Ovary (tissue), 9 donors: Measurements from ENCODE around the gene CLNK. TPM values are rescaled to one million over a fixed set of nuclear protein-coding genes. Genes with fewer than 3 reads are reported as not detected.
A peak's percentile ranks its signal among the peaks of the same experiment; 100 is the strongest.

Source experiments
- DNase-seq, 5 donors: peaks; one replicate each; pipeline ENCODE4 v3.0.0-alpha.2; 2019 to 2020
- H3K27ac ChIP-seq, 2 donors: fragments of 200-600 bp; one replicate each; pipeline versions ENCODE4 v1.5.1 to v1.8.0; 2019 to 2022
- H3K27me3 ChIP-seq: fragments of 200-600 bp; one replicate; pipeline ENCODE4 v1.8.0; 2022
- H3K36me3 ChIP-seq: fragments of 200-600 bp; sonication (generic); one replicate; pipeline ENCODE4 v1.5.1; 2019
- H3K4me1 ChIP-seq: one replicate; pipeline ENCODE4 v1.8.1; 2013; ENCODE audit warnings: mild to moderate bottlenecking, moderate library complexity; ENCODE audit not compliant: insufficient read depth
- H3K4me3 ChIP-seq: fragments of 200-600 bp; sonication (generic); one replicate; pipeline ENCODE4 v1.5.1; 2017
- H3K9me3 ChIP-seq, 2 donors: fragments of 200-600 bp in 1 of 2; sonication (generic) in 1 of 2; one replicate each; pipeline versions ENCODE4 v1.5.1 to v1.8.1; 2013 to 2019; ENCODE audit warnings: mild to moderate bottlenecking in 1 of 2, moderate library complexity in 1 of 2
- CTCF ChIP-seq, 3 donors: fragments of 450-650 bp in 2 of 3; fragments of 200-600 bp in 1 of 3; IDR thresholded peaks; one replicate each; pipeline versions ENCODE4 v1.5.1 to v1.8.0; 2016 to 2022; ENCODE audit warnings: antibody characterized with exemption in 3 of 3, mild to moderate bottlenecking in 1 of 3
- EP300 ChIP-seq: sonication (generic); formaldehyde crosslinking; IDR thresholded peaks from one replicate; pipeline ENCODE4 v1.6.1; 2017; ENCODE audit warnings: antibody characterized with exemption
- POLR2A ChIP-seq: fragments of 450-650 bp; IDR thresholded peaks from one replicate; pipeline ENCODE4 v1.6.1; 2017; ENCODE audit warnings: antibody characterized with exemption, mild to moderate bottlenecking, moderate library complexity
- WGBS, 3 donors: extraction: QIAGEN DNeasy Blood & Tissue Kit in 1 of 3; methylation state at CpG; one replicate each; pipeline versions ENCODE4 v1.1.5 to v1.1.7; 2013 to 2017; 5-methylcytosine and 5-hydroxymethylcytosine counted together
- intact Hi-C, 4 donors: fragments of 100-400 bp; cut with DNase I; formaldehyde crosslinking; loops; one replicate each; pipeline versions ENCODE4 v1.11.0 to v1.15.1; 2022 to 2023
- polyA plus RNA-seq, 2 donors: library from polyadenylated mRNA; stranded (reverse); fragments of 200-250 nt in 1 of 2; fragments of 350-450 nt in 1 of 2; fragmentation: Illumina TruSeq in 1 of 2; extraction: RNeasy Lipid Tissue Mini Kit (QIAGEN cat#74804) in 1 of 2; gene quantifications; one replicate each; pipeline ENCODE4 v1.2.3, GENCODE V29; 2013 to 2014
- total RNA-seq, 7 donors: library from RNA; depleted of rRNA in 2 of 7; stranded (reverse); fragments of >200 nt in 2 of 7; fragmentation: NEBNext Ultra II Directional in 3 of 7; extraction: Animal tissue kit (Norgen Biotek cat#: 25700) in 3 of 7; gene quantifications; one replicate each; pipeline versions ENCODE4 v1.1.0 to v1.2.4, GENCODE V29; 2016 to 2023
- donor health status: DM: no; HTN: no; CAD: no; lungs with moderate emphysema.
- donor health status: DM: no; HTN: no; CAD: no.
- donor health status: Bipolar disorder and iron deficiency.
- donor health status: DM: yes; HTN: yes; CAD: no.
- donor health status: DM: no; HTN: no; CAD: no.
- donor health status: DM: yes; HTN: yes; CAD: no.

Gene CLNK
- total and polyA plus RNA-seq, 9 donors, result 0.10 to 0.23 (median 0.22) TPM; not detected in 6

DNA sequence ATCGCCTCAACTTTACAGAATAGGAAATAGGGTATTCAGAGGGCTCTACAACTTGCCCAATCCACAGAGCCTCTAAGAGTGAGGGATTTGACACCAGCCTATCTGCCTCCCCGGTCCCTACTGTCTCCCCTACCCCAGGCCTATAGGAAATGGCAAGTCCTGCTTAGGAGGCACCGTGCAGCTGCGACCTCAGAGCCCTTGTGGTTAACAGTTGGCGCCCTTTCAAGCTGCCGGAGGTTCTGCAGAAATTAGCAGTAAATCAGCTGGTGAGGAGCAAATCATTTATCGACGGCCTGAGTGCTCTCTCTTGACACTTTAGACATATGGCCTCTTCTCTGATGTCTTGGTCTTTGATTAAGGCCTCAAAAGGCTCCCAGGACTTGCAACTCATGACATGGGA lies 96.9 kb downstream of the CLNK start:
- H3K27ac ChIP-seq, result no peak overlapping the region
- 56 to 65% (median 63%) methylated on average over 8 of the region's 8 CpGs for WGBS, 3 donors
- H3K27me3 ChIP-seq, result no peaks in the 10 kb centered on the region
- peaks cover 1% of the 10 kb centered on the region for H3K4me1 ChIP-seq
- intact Hi-C loops, result loop anchor here in 1 of 4 donors (10.0 kb wide), 2 partner anchors 127 to 837 kb away; partner anchors contain the start of gene HS3ST1
- no peaks in the 10 kb centered on the region for H3K9me3 ChIP-seq
- DNase-seq, result no peak
- TF ChIP-seq CTCF (IDR thresholded peaks at IDR 0.05) (no peak), EP300 (no peak), POLR2A (no peak)
- no peak overlapping the region for H3K4me3 ChIP-seq
- H3K36me3 ChIP-seq, result no peaks in the 10 kb centered on the region

DNA sequence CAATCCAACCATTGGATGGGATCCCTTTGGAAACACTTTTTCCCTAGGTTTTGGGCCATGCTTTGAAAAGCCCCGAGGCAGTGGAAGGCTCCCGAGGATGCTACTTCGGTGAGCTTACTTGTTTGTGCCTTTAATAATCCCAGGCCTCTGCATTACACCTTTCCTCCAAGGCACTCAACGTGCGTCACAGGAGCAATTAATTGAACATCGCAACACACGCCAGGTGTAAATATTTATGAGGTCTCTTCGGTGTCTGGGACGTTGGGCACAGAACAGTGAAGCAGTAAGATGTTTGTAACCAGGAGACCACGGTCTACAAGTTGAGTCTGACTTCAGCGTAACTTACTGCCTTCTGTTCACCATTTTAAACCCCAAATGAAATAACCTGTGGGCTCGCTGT lies 97.3 kb downstream of the CLNK start:
- intact Hi-C loops, result loop anchor here in 1 of 4 donors (10.0 kb wide), 2 partner anchors 128 to 838 kb away; partner anchors contain the start of gene HS3ST1
- WGBS, 3 donors, result 95 to 96% (median 95%) methylated on average over 12 of the region's 12 CpGs

GRCh38 chr4:10584042-10584441 lies 100.5 kb downstream of the CLNK start:
- WGBS, 3 donors, result 0 to 1% (median 0%) methylated on average over 2 of the region's 2 CpGs
- no peaks in the 10 kb centered on the region for H3K27me3 ChIP-seq
- peak overlapping the region; percentile 20 for H3K4me3 ChIP-seq
- DNase-seq, result peak in 2 of 5 donors; percentile 27 to 41
- H3K36me3 ChIP-seq, result no peaks in the 10 kb centered on the region
- H3K9me3 ChIP-seq, result no peaks in the 10 kb centered on the region
- TF ChIP-seq POLR2A, result no peak
- no peak for TF ChIP-seq EP300
- TF ChIP-seq CTCF (IDR thresholded peaks at IDR 0.05), result no peak
- peaks cover 1% of the 10 kb centered on the region for H3K4me1 ChIP-seq
- intact Hi-C loops, result loop anchor here in 2 of 4 donors (5.0 to 10.0 kb wide), 3 partner anchors 131 to 843 kb away; partner anchors contain the start of gene HS3ST1 (in 2 of the 2)
- peak overlapping the region in 1 of 2 donors; percentile 6 for H3K27ac ChIP-seq

More for the DNA sequence above, 97.3 kb downstream of the CLNK start:
- DNase-seq, result no peak
- TF ChIP-seq POLR2A (no peak), EP300 (no peak), CTCF (IDR thresholded peaks at IDR 0.05) (no peak)
- Histone ChIP-seq H3K27me3 (no peaks in the 10 kb centered on the region), H3K27ac (no peak overlapping the region), H3K36me3 (no peaks in the 10 kb centered on the region), H3K9me3 (no peaks in the 10 kb centered on the region), H3K4me1 (peaks cover 1% of the 10 kb centered on the region), H3K4me3 (no peak overlapping the region)

DNA sequence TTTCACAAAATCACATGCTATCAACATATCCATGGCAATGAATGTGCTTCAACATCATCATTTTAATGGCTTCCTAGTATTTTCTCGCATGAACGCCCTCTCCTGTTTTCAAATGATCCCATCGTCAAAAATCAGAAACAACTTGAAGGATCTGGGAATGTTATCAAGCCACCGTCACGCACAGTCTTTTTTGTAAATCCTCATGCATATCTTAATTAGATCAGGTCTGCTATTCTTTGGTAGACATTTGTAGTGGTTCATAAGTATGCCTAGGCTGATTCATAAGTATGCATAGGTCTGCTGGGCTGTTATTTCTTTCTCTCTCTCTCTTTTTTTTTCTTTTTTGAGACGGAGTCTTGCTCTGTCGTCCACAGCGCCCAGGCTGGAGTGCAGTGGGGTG lies 101.6 kb downstream of the CLNK start:
- Histone ChIP-seq H3K27ac (peak overlapping the region in 1 of 2 donors; percentile 3), H3K4me3 (no peak overlapping the region), H3K36me3 (no peaks in the 10 kb centered on the region), H3K4me1 (peaks cover 1% of the 10 kb centered on the region), H3K27me3 (no peaks in the 10 kb centered on the region), H3K9me3 (no peaks in the 10 kb centered on the region)
- no peak for TF ChIP-seq POLR2A
- no peak for TF ChIP-seq CTCF (IDR thresholded peaks at IDR 0.05)
- no peak for TF ChIP-seq EP300
- intact Hi-C loops, result loop anchor here in 2 of 4 donors (5.0 to 10.0 kb wide), 3 partner anchors 132 to 844 kb away; partner anchors contain the start of gene HS3ST1 (in 2 of the 2)
- DNase-seq, result no peak
- 85 to 90% (median 89%) methylated on average over 8 of the region's 8 CpGs for WGBS, 3 donors
